Keratinocyte (primary cell): Measurements from ENCODE around the gene DEFB115. TPM values are rescaled to one million over a fixed set of nuclear protein-coding genes. Genes with fewer than 3 reads are reported as not detected.

Source experiments
- DNase-seq: peaks from one replicate; pipeline ENCODE4 v3.0.0-alpha.2; 2011; ENCODE audit warnings: low read depth, missing footprints, low spot score
- FAIRE-seq: peaks from 2 replicates; lab custom pipeline; 2011; peaks lifted over from hg19 to GRCh38; lab: Jason Lieb, UNC
- H2AFZ ChIP-seq: 2 replicates; pipeline ENCODE4 v1.6.0; 2012; ENCODE audit warnings: low read length, control low read depth, inconsistent platforms; ENCODE audit not compliant: control insufficient read depth
- H3K27ac ChIP-seq: 2 replicates; pipeline ENCODE4 v1.5.1; 2011; ENCODE audit warnings: low read length; ENCODE audit not compliant: control insufficient read depth, insufficient read depth
- H3K27me3 ChIP-seq: 3 replicates; pipeline ENCODE4 v1.6.0; 2011; ENCODE audit warnings: low read length; ENCODE audit not compliant: control insufficient read depth, insufficient read depth; ENCODE audit errors: extremely low read depth
- H3K36me3 ChIP-seq, 2 experiments: 2 replicates in 1 of 2; 3 replicates in 1 of 2; pipeline ENCODE4 v1.5.1; 2011; ENCODE audit warnings: low read length in 2 of 2, mild to moderate bottlenecking in 1 of 2; ENCODE audit not compliant: control insufficient read depth in 2 of 2, insufficient read depth in 2 of 2; ENCODE audit errors: extremely low read depth in 1 of 2
- H3K4me1 ChIP-seq: 3 replicates; pipeline ENCODE4 v1.5.1; 2011; ENCODE audit warnings: low read length; ENCODE audit not compliant: control insufficient read depth, insufficient read depth; ENCODE audit errors: extremely low read depth
- H3K4me2 ChIP-seq: 3 replicates; pipeline ENCODE4 v1.6.0; 2011; ENCODE audit warnings: low read depth, low read length; ENCODE audit not compliant: control insufficient read depth, insufficient read depth; ENCODE audit errors: extremely low read depth
- H3K4me3 ChIP-seq, 3 experiments: fragments of 200-600 bp in 1 of 3; sonication (generic) in 1 of 3; 2 replicates in 2 of 3; 3 replicates in 1 of 3; pipeline ENCODE4 v1.5.1; 2011 to 2016; ENCODE audit warnings: low read length in 3 of 3, mild to moderate bottlenecking in 3 of 3, control low read depth in 2 of 3, inconsistent platforms in 1 of 3, low read depth in 1 of 3, mixed read lengths in 1 of 3, mixed run types in 1 of 3, moderate library complexity in 1 of 3; ENCODE audit not compliant: control insufficient read depth in 2 of 3, insufficient read depth in 2 of 3; ENCODE audit errors: extremely low read depth in 1 of 3
- H3K79me2 ChIP-seq: 2 replicates; pipeline ENCODE4 v1.6.0; 2012; ENCODE audit warnings: low read length; ENCODE audit not compliant: control insufficient read depth, insufficient read depth
- H3K9ac ChIP-seq: 3 replicates; pipeline ENCODE4 v1.6.0; 2011; ENCODE audit warnings: low read length; ENCODE audit not compliant: control insufficient read depth, insufficient read depth; ENCODE audit errors: extremely low read depth
- H3K9me1 ChIP-seq: 3 replicates; pipeline ENCODE4 v1.6.0; 2011; ENCODE audit warnings: low read length; ENCODE audit not compliant: control insufficient read depth, insufficient read depth; ENCODE audit errors: extremely low read depth
- H3K9me3 ChIP-seq: 2 replicates; pipeline ENCODE4 v1.5.1; 2012; ENCODE audit warnings: low read depth, low read length; ENCODE audit not compliant: control insufficient read depth
- H4K20me1 ChIP-seq: 3 replicates; pipeline ENCODE4 v1.6.0; 2011; ENCODE audit warnings: low read length; ENCODE audit not compliant: control insufficient read depth, insufficient read depth; ENCODE audit errors: extremely low read depth
- CTCF ChIP-seq, 3 experiments: IDR thresholded peaks in 1 of 3; conservative IDR thresholded peaks in 1 of 3; optimal IDR thresholded peaks in 1 of 3; 2 replicates in 2 of 3; 3 replicates in 1 of 3; pipeline versions ENCODE3 to v1.5.1; 2011; ENCODE audit warnings: low read length in 3 of 3, mild to moderate bottlenecking in 3 of 3, moderate library complexity in 2 of 3, control low read depth in 1 of 3, inconsistent platforms in 1 of 3; ENCODE audit not compliant: insufficient read depth in 2 of 3; ENCODE audit errors: extremely low read depth in 1 of 3
- EZH2 ChIP-seq: IDR thresholded peaks from one replicate; pipeline ENCODE4 v1.6.1; 2012; ENCODE audit warnings: inconsistent platforms, mild to moderate bottlenecking, low read length, moderate library complexity
- dilution Hi-C: fragments of 300-500 bp; cut with MboI; formaldehyde crosslinking; loops from one replicate; pipeline ENCODE4 v1.7.0; 2020; ENCODE audit warnings: low sequenced_read_pairs; ENCODE audit not compliant: extremely low pct_ligation_motif_present
- polyA plus RNA-seq, 5 experiments: library from polyadenylated mRNA; depleted of rRNA in 3 of 5; stranded (reverse) in 3 of 5; stranded (forward) in 1 of 5; unstranded in 1 of 5; fragments of >200 nt; gene quantifications; 1 replicate in 1 of 5; 2 replicates in 3 of 5; 3 replicates in 1 of 5; pipeline versions ENCODE4 v1.2.1 to v1.2.3, GENCODE V29; 2011 to 2012; ENCODE audit warnings: missing spikeins in 2 of 5, low read depth in 1 of 5, low replicate concordance in 1 of 5

DEFB115 gene
- polyA plus RNA-seq, 1 donor (not counting 4 experiments of a cell fraction or from before 2014, with no cell fraction given): not detected

- Histone ChIP-seq H3K36me3 (no peaks in the 10 kb centered on the region), H3K9me3 (peaks cover 36% of the 10 kb centered on the region), H3K4me1 (no peaks in the 10 kb centered on the region), H3K9ac (no peak overlapping the region), H4K20me1 (no peaks in the 10 kb centered on the region), H2AFZ (no peak overlapping the region), H3K4me2 (no peak overlapping the region), H3K4me3 (no peak overlapping the region), H3K27me3 (no peaks in the 10 kb centered on the region), H3K9me1 (no peaks in the 10 kb centered on the region), H3K27ac (no peak overlapping the region), H3K79me2 (no peaks in the 10 kb centered on the region)
- dilution Hi-C loops: no loop called here
- no peak for TF ChIP-seq EZH2
- no peak for TF ChIP-seq CTCF (optimal IDR thresholded peaks at IDR 0.05 in 1 of 3, IDR thresholded peaks at IDR 0.05 in 1 of 3, conservative IDR thresholded peaks at IDR 0.05 in 1 of 3; ENCODE audit: extremely low read depth in 1 of 3, insufficient read depth in 2 of 3, low read length in 3 of 3)
- FAIRE-seq (no peak), DNase-seq (no peak)
Measured at GRCh38 chr20:31237763-31238162, 19.7 kb upstream of the DEFB115 start.

GRCh38 chr20:31239139-31239538 is 18.3 kb upstream of the DEFB115 start:
- Histone ChIP-seq H3K4me2 (no peak overlapping the region), H3K9me3 (peaks cover 37% of the 10 kb centered on the region), H3K27ac (no peak overlapping the region), H3K9me1 (no peaks in the 10 kb centered on the region), H4K20me1 (no peaks in the 10 kb centered on the region), H2AFZ (no peak overlapping the region), H3K9ac (no peak overlapping the region), H3K4me3 (no peak overlapping the region), H3K79me2 (no peaks in the 10 kb centered on the region), H3K27me3 (no peaks in the 10 kb centered on the region), H3K36me3 (no peaks in the 10 kb centered on the region), H3K4me1 (no peaks in the 10 kb centered on the region)
- FAIRE-seq (no peak), DNase-seq (no peak)
- dilution Hi-C loops: no loop called here
- TF ChIP-seq EZH2: no peak
- no peak for TF ChIP-seq CTCF (optimal IDR thresholded peaks at IDR 0.05 in 1 of 3, IDR thresholded peaks at IDR 0.05 in 1 of 3, conservative IDR thresholded peaks at IDR 0.05 in 1 of 3; ENCODE audit: extremely low read depth in 1 of 3, insufficient read depth in 2 of 3, low read length in 3 of 3)
